H1 (cell line): ENCODE data around the gene TASOR2. TPM values are rescaled to one million over a fixed set of nuclear protein-coding genes. Genes with fewer than 3 reads are reported as not detected.

Experiments
- CTCF ChIA-PET: fragments of 300-600 bp; sonication (Branson Sonifier 250); formaldehyde crosslinking; loops from one replicate; lab custom pipeline; 2021; ENCODE audit not compliant: partially characterized antibody; lab: Charles Lee
- POLR2A ChIA-PET: fragments of 300-600 bp; sonication (Branson Sonifier 250); formaldehyde crosslinking; loops from one replicate; lab custom pipeline; 2021; ENCODE audit warnings: inconsistent platforms; ENCODE audit not compliant: partially characterized antibody; lab: Charles Lee
- DNase-seq, 2 experiments: peaks; one replicate each; pipeline versions ENCODE4 v3.0.0 to v3.0.0-alpha.2; 2010 to 2022; ENCODE audit warnings: low spot score in 2 of 2, low read depth in 1 of 2, mixed read lengths in 1 of 2
- FAIRE-seq: peaks from 2 replicates; lab custom pipeline; 2011; peaks lifted over from hg19 to GRCh38; lab: Jason Lieb, UNC
- H2AFZ ChIP-seq: 2 replicates; pipeline ENCODE4 v1.8.1; 2012; ENCODE audit warnings: low read length, inconsistent platforms
- H2AK5ac ChIP-seq: 2 replicates; pipeline ENCODE4 v1.6.1; 2013; ENCODE audit warnings: low read depth, low read length
- H2BK120ac ChIP-seq: replicated peaks from 2 replicates; pipeline ENCODE3; 2013; ENCODE audit warnings: low read depth, low read length, inconsistent platforms
- H2BK12ac ChIP-seq: 2 replicates; pipeline ENCODE4 v1.6.1; 2013; ENCODE audit warnings: low read depth, low read length
- H2BK15ac ChIP-seq: 2 replicates; pipeline ENCODE4 v1.6.1; 2013; ENCODE audit warnings: low read length
- H2BK20ac ChIP-seq: 2 replicates; pipeline ENCODE4 v1.6.1; 2013; ENCODE audit warnings: low read length
- H2BK5ac ChIP-seq: 2 replicates; pipeline ENCODE4 v1.6.1; 2013; ENCODE audit warnings: low read depth, low read length
- H3K14ac ChIP-seq: 2 replicates; pipeline ENCODE4 v1.6.1; 2013; ENCODE audit warnings: inconsistent platforms; ENCODE audit not compliant: insufficient read length
- H3K18ac ChIP-seq: 2 replicates; pipeline ENCODE4 v1.6.1; 2013; ENCODE audit warnings: low read length; ENCODE audit errors: extremely low read depth
- H3K23ac ChIP-seq: 2 replicates; pipeline ENCODE4 v1.6.1; 2013; ENCODE audit warnings: inconsistent platforms; ENCODE audit not compliant: insufficient read length
- H3K23me2 ChIP-seq: 2 replicates; pipeline ENCODE4 v1.6.1; 2013; ENCODE audit warnings: low read depth, low read length
- H3K27ac ChIP-seq: 2 replicates; pipeline ENCODE4 v1.6.1; 2011; ENCODE audit warnings: low read depth, low read length, inconsistent platforms
- H3K27me3 ChIP-seq, 4 experiments: replicated peaks in 1 of 4; 1 replicate in 1 of 4; 2 replicates in 3 of 4; pipeline versions ENCODE4 v1.6.1 to v1.8.1; 2011 to 2013; ENCODE audit warnings: low read length in 3 of 4, mild to moderate bottlenecking in 3 of 4, inconsistent platforms in 2 of 4, mixed read lengths in 2 of 4, moderate library complexity in 1 of 4; ENCODE audit not compliant: control insufficient read depth in 3 of 4, insufficient read depth in 3 of 4; ENCODE audit errors: extremely low read depth in 1 of 4
- H3K36me3 ChIP-seq, 4 experiments: 2 replicates each; pipeline versions ENCODE4 v1.6.1 to v1.8.1; 2011 to 2013; ENCODE audit warnings: mild to moderate bottlenecking in 4 of 4, low read length in 3 of 4, moderate library complexity in 2 of 4, control low read depth in 1 of 4, inconsistent platforms in 1 of 4; ENCODE audit not compliant: insufficient read depth in 4 of 4, control insufficient read depth in 2 of 4
- H3K4ac ChIP-seq: replicated peaks from 2 replicates; pipeline ENCODE3; 2013; ENCODE audit warnings: low read length, low read depth, mixed read lengths, inconsistent platforms; ENCODE audit not compliant: insufficient read length
- H3K4me1 ChIP-seq, 4 experiments: replicated peaks in 1 of 4; 1 replicate in 1 of 4; 2 replicates in 3 of 4; pipeline versions ENCODE4 v1.6.1 to v1.8.1; 2011 to 2013; ENCODE audit warnings: low read length in 3 of 4, inconsistent platforms in 2 of 4, mixed read lengths in 1 of 4; ENCODE audit not compliant: insufficient read depth in 4 of 4, control insufficient read depth in 3 of 4
- H3K4me2 ChIP-seq, 2 experiments: 2 replicates each; pipeline versions ENCODE4 v1.6.1 to v1.8.1; 2011 to 2013; ENCODE audit warnings: low read depth in 2 of 2, low read length in 2 of 2, control low read depth in 1 of 2, inconsistent platforms in 1 of 2, mild to moderate bottlenecking in 1 of 2; ENCODE audit not compliant: insufficient read depth in 1 of 2
- H3K4me3 ChIP-seq, 4 experiments: fragments of 200-600, 300-600 bp in 1 of 4; sonication (generic), shearing (Covaris generic), sonication (Bioruptor Twin) in 1 of 4; 2 replicates each; pipeline versions ENCODE4 v1.5.1 to v1.8.1; 2011 to 2016; ENCODE audit warnings: low read length in 4 of 4, low read depth in 3 of 4, control low read depth in 2 of 4, inconsistent platforms in 2 of 4, mild to moderate bottlenecking in 2 of 4, mixed read lengths in 1 of 4, moderate library complexity in 1 of 4; ENCODE audit not compliant: insufficient read depth in 2 of 4; ENCODE audit errors: extremely low read depth in 1 of 4
- H3K56ac ChIP-seq: replicated peaks from 2 replicates; pipeline ENCODE3; 2013; ENCODE audit warnings: low read depth, mild to moderate bottlenecking, mixed read lengths, low read length, inconsistent platforms; ENCODE audit not compliant: insufficient read length
- H3K79me1 ChIP-seq: 2 replicates; pipeline ENCODE4 v1.6.1; 2013; ENCODE audit warnings: low read depth, low read length, control low read depth
- H3K79me2 ChIP-seq, 2 experiments: 2 replicates each; pipeline versions ENCODE4 v1.6.1 to v1.8.1; 2012 to 2013; ENCODE audit warnings: low read length in 2 of 2, mild to moderate bottlenecking in 2 of 2, inconsistent platforms in 1 of 2; ENCODE audit not compliant: insufficient read depth in 2 of 2, control insufficient read depth in 1 of 2
- H3K9ac ChIP-seq, 4 experiments: replicated peaks in 1 of 4; 1 replicate in 1 of 4; 2 replicates in 3 of 4; pipeline versions ENCODE4 v1.6.1 to v1.8.1; 2011 to 2013; ENCODE audit warnings: low read depth in 3 of 4, low read length in 3 of 4, control low read depth in 2 of 4, mild to moderate bottlenecking in 2 of 4, moderate library complexity in 2 of 4, inconsistent platforms in 1 of 4; ENCODE audit errors: extremely low read depth in 1 of 4
- H3K9me3 ChIP-seq, 2 experiments: 2 replicates each; pipeline versions ENCODE4 v1.6.1 to v1.8.1; 2012 to 2013; ENCODE audit warnings: mild to moderate bottlenecking in 2 of 2, moderate library complexity in 2 of 2, control low read depth in 1 of 2, inconsistent platforms in 1 of 2, low read depth in 1 of 2, low read length in 1 of 2, mixed read lengths in 1 of 2; ENCODE audit not compliant: insufficient read depth in 2 of 2
- H4K20me1 ChIP-seq, 2 experiments: replicated peaks in 1 of 2; 2 replicates each; pipeline versions ENCODE3 to v1.8.1; 2011 to 2013; ENCODE audit warnings: inconsistent platforms in 2 of 2, low read length in 2 of 2, mild to moderate bottlenecking in 1 of 2; ENCODE audit not compliant: insufficient read depth in 2 of 2, control insufficient read depth in 1 of 2
- H4K5ac ChIP-seq: 2 replicates; pipeline ENCODE4 v1.6.1; 2013; ENCODE audit warnings: low read length, low read depth, mixed read lengths, inconsistent platforms; ENCODE audit not compliant: insufficient read length
- H4K8ac ChIP-seq: 2 replicates; pipeline ENCODE4 v1.8.0; 2013; ENCODE audit warnings: mild to moderate bottlenecking, moderate library complexity, low read length, inconsistent platforms; ENCODE audit not compliant: insufficient read depth; ENCODE audit errors: extremely low read depth
- H4K91ac ChIP-seq: replicated peaks from 2 replicates; pipeline ENCODE3; 2013; ENCODE audit warnings: low read length, mixed read lengths, inconsistent platforms; ENCODE audit not compliant: insufficient read length
- CHD1 ChIP-seq: IDR thresholded peaks from 2 replicates; pipeline ENCODE4 v1.6.1; 2012; ENCODE audit warnings: low read depth, low read length, improper control_type of control experiment
- CTBP2 ChIP-seq: IDR thresholded peaks from 2 replicates; pipeline ENCODE4 v1.7.0; 2011; ENCODE audit warnings: borderline replicate concordance, mild to moderate bottlenecking, moderate library complexity, mixed read lengths, low read length; ENCODE audit not compliant: insufficient read depth, insufficient read length
- EGR1 ChIP-seq: IDR thresholded peaks from 2 replicates; pipeline ENCODE4 v1.6.1; 2011; ENCODE audit warnings: low read depth, low read length, borderline replicate concordance
- HDAC2 ChIP-seq, 2 experiments: fragments of 300-600 bp in 1 of 2; sonication (generic) in 1 of 2; IDR thresholded peaks; 2 replicates each; pipeline ENCODE4 v1.6.1; 2011 to 2012; ENCODE audit warnings: low read depth in 2 of 2, low read length in 2 of 2, mild to moderate bottlenecking in 2 of 2, moderate library complexity in 2 of 2, borderline replicate concordance in 1 of 2, inconsistent platforms in 1 of 2
- JUND ChIP-seq: IDR thresholded peaks from 2 replicates; pipeline ENCODE4 v1.6.1; 2011; ENCODE audit warnings: mild to moderate bottlenecking, improper control_type of control experiment, low read length
- NANOG ChIP-seq: IDR thresholded peaks from 2 replicates; pipeline ENCODE4 v1.6.1; 2011; ENCODE audit warnings: low read length, low read depth, mild to moderate bottlenecking, inconsistent platforms; ENCODE audit not compliant: insufficient read depth, poor library complexity, severe bottlenecking
- POLR2AphosphoS5 ChIP-seq: IDR thresholded peaks from 2 replicates; pipeline ENCODE4 v1.6.1; 2011; ENCODE audit warnings: low read depth, low read length
- SUZ12 ChIP-seq: fragments of 200-600 bp; sonication (generic); IDR thresholded peaks from 2 replicates; pipeline ENCODE4 v1.6.1; 2012; ENCODE audit warnings: mild to moderate bottlenecking, inconsistent platforms, low read length, moderate library complexity, mixed read lengths
- WGBS, 2 experiments: shearing (Covaris generic) in 1 of 2; methylation state at CpG; one replicate each; pipeline versions ENCODE4 v1.1.6 to v1.1.7; 2013 to 2015; ENCODE audit warnings: low lambda C conversion rate in 2 of 2, mixed read lengths in 2 of 2, inconsistent platforms in 1 of 2, low coverage in 1 of 2, missing lambda C conversion rate in 1 of 2; ENCODE audit not compliant: insufficient replicate concordance in 2 of 2, insufficient coverage in 1 of 2, insufficient read length in 1 of 2; ENCODE audit errors: extremely low coverage in 1 of 2, missing lambda C conversion rate in 1 of 2; 5-methylcytosine and 5-hydroxymethylcytosine counted together
- polyA plus RNA-seq, 7 experiments: library from polyadenylated mRNA; depleted of rRNA in 3 of 7; stranded (reverse) in 5 of 7; unstranded in 2 of 7; fragments of >200 nt in 5 of 7; fragments of 200-250 nt in 2 of 7; gene quantifications; 1 replicate in 5 of 7; 2 replicates in 1 of 7; 4 replicates in 1 of 7; pipeline versions ENCODE4 v1.2.1 to v1.2.3, GENCODE V29; 2011 to 2013; ENCODE audit warnings: missing spikeins in 2 of 7, mixed read lengths in 2 of 7
- total RNA-seq: library from RNA; stranded (reverse); fragmentation: NEBNext Ultra II Directional; extraction: Animal tissue kit (Norgen Biotek cat#: 25700); gene quantifications from 2 replicates; pipeline ENCODE4 v1.2.1, GENCODE V29; 2021

TASOR2 gene
- total and polyA plus RNA-seq, 2 of the 8 experiments (the other 6 are each of a cell fraction or from before 2014, with no cell fraction given): 13.1 to 74.9 TPM

GRCh38 chr10:5679606-5680005 lies 5.0 kb upstream of the TASOR2 start:
- H2AFZ ChIP-seq: no peak overlapping the region
- H2BK20ac ChIP-seq: no peak overlapping the region
- no peaks in the 10 kb centered on the region for H4K20me1 ChIP-seq
- DNase-seq (no peak), FAIRE-seq (no peak)
- no peaks in the 10 kb centered on the region for H3K79me1 ChIP-seq
- H3K36me3 ChIP-seq: no peaks in the 10 kb centered on the region
- H3K79me2 ChIP-seq: no peaks in the 10 kb centered on the region
- H3K18ac ChIP-seq: no peak overlapping the region
- H3K23ac ChIP-seq: no peak overlapping the region
- no peak overlapping the region for H3K4me3 ChIP-seq
- no peak overlapping the region for H3K4me2 ChIP-seq
- no peak overlapping the region for H4K8ac ChIP-seq
- no peak overlapping the region for H3K9ac ChIP-seq
- no peak overlapping the region for H2BK5ac ChIP-seq
- no peak overlapping the region for H2BK12ac ChIP-seq
- H3K14ac ChIP-seq: no peak overlapping the region
- ChIA-PET CTCF (interaction anchor here (2.2 kb wide), 1 partner anchor 11 kb away, joined by 11 read pairs; no protein-coding TSS in a partner anchor), POLR2A (no interaction called here)
- TF ChIP-seq CHD1 (no peak), NANOG (no peak), HDAC2 (IDR thresholded peaks at IDR 0.05; ENCODE audit: borderline replicate concordance in 1 of 2, low read depth in 2 of 2, low read length in 2 of 2) (no peak), EGR1 (no peak), CTBP2 (no peak), POLR2AphosphoS5 (no peak), JUND (no peak), SUZ12 (no peak)
- no peak overlapping the region for H4K91ac ChIP-seq
- H3K9me3 ChIP-seq: peaks cover 0 to 3% of the 10 kb centered on the region in 2 experiments; a peak in 1 of 4 replicates
- H3K23me2 ChIP-seq: no peaks in the 10 kb centered on the region
- no peak overlapping the region for H2BK15ac ChIP-seq
- H3K4me1 ChIP-seq: peaks cover 0 to 3% (median 0%) of the 10 kb centered on the region in 4 experiments; a peak in 1 of 7 replicates
- H3K4ac ChIP-seq: no peak overlapping the region
- H3K27ac ChIP-seq: no peak overlapping the region
- peaks cover 0 to 19% (median 4%) of the 10 kb centered on the region in 4 experiments; a peak in 4 of 7 replicates for H3K27me3 ChIP-seq
- no peak overlapping the region for H2BK120ac ChIP-seq
- no peak overlapping the region for H2AK5ac ChIP-seq
- no peak overlapping the region for H3K56ac ChIP-seq
- WGBS, 2 experiments: 78% methylated on average over 2 of the region's 2 CpGs; no CpG with 5 or more reads in 1 of the 2 experiments
- no peak overlapping the region for H4K5ac ChIP-seq
